Osteoblast (primary cell): ENCODE measurements around the gene EFNA1. TPM values are rescaled to one million over a fixed set of nuclear protein-coding genes. Genes with fewer than 3 reads are reported as not detected.
A peak's percentile ranks its signal among the peaks of the same experiment; 100 is the strongest.

Experiments used
- DNase-seq: peaks from one replicate; pipeline ENCODE4 v3.0.0; 2011; ENCODE audit warnings: low spot score, mixed read lengths; ENCODE audit not compliant: insufficient read length; ENCODE audit errors: missing footprints
- H2AFZ ChIP-seq: 2 replicates; pipeline ENCODE4 v1.6.0; 2011; ENCODE audit warnings: mild to moderate bottlenecking, low read length
- H3K27ac ChIP-seq: 2 replicates; pipeline ENCODE4 v1.5.1; 2011; ENCODE audit warnings: mild to moderate bottlenecking, low read depth, low read length, moderate library complexity
- H3K27me3 ChIP-seq: 2 replicates; pipeline ENCODE4 v1.6.0; 2012; ENCODE audit warnings: mild to moderate bottlenecking, control low read depth, inconsistent platforms, low read length, moderate library complexity; ENCODE audit not compliant: insufficient read depth
- H3K36me3 ChIP-seq: 2 replicates; pipeline ENCODE4 v1.5.1; 2011; ENCODE audit warnings: mild to moderate bottlenecking, low read length, control low read depth, moderate library complexity; ENCODE audit not compliant: insufficient read depth
- H3K4me1 ChIP-seq: 2 replicates; pipeline ENCODE4 v1.5.1; 2011; ENCODE audit warnings: mild to moderate bottlenecking, low read length, control low read depth, moderate library complexity; ENCODE audit not compliant: insufficient read depth
- H3K4me2 ChIP-seq: 2 replicates; pipeline ENCODE4 v1.6.0; 2011; ENCODE audit warnings: mild to moderate bottlenecking, low read length; ENCODE audit not compliant: insufficient read depth
- H3K4me3 ChIP-seq: fragments of 200-600 bp; sonication (generic); 3 replicates; pipeline ENCODE4 v1.5.1; 2012; ENCODE audit warnings: mild to moderate bottlenecking, low read length, inconsistent platforms; ENCODE audit not compliant: insufficient read depth
- H3K79me2 ChIP-seq: 2 replicates; pipeline ENCODE4 v1.6.0; 2012; ENCODE audit warnings: mild to moderate bottlenecking, low read length, control low read depth, inconsistent platforms; ENCODE audit not compliant: insufficient read depth
- H3K9me3 ChIP-seq: 2 replicates; pipeline ENCODE4 v1.5.1; 2011; ENCODE audit warnings: low read depth, low read length, control low read depth
- H4K20me1 ChIP-seq: 2 replicates; pipeline ENCODE4 v1.6.0; 2012; ENCODE audit warnings: mild to moderate bottlenecking, low read length, control low read depth; ENCODE audit not compliant: insufficient read depth
- small RNA-seq: library from RNA; depleted of rRNA; stranded (forward); fragments of <200 nt; gene quantifications from one replicate; pipeline ENCODE3, GENCODE V24; 2012
- total RNA-seq: library from RNA; depleted of rRNA; stranded (reverse); fragments of >200 nt; gene quantifications from 2 replicates; pipeline ENCODE4 v1.2.3, GENCODE V29; 2012
- TF ChIP-seq, protein P1 (sequence below): IDR thresholded peaks from 2 replicates; pipeline ENCODE4 v1.5.1; 2011; ENCODE audit warnings: mild to moderate bottlenecking, low read depth, low read length, moderate library complexity; ENCODE audit errors: extremely low read depth

The EFNA1 gene
- total RNA-seq, 1 donor: 0.36 TPM

DNA sequence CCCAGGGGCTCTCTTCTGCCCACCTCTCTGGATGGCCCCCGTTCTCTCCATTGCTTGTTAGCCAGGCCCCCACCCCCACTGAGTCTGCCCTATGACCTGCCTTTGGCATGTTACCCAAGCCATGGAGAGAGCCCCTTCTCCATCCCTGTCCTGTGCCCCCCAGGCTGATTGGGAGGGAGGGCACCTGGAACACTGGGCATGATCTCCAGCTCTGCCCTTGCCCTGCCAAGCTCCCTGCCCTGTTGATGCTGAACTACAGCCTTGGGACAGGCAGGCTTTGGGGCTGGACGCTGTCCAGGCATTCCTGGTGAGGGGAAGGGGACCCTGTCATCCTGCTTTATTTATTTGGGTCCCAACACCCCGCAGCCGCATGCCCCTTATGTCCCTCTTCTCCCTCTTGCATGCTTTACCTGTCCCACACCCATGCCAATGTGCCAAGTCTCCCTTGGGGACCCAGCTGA lies 56.7 kb downstream of the EFNA1 start:
- no peaks in the 10 kb centered on the region for H4K20me1 ChIP-seq
- no peak overlapping the region for H3K4me2 ChIP-seq
- no peaks in the 10 kb centered on the region for H3K36me3 ChIP-seq
- no peaks in the 10 kb centered on the region for H3K27me3 ChIP-seq
- no peaks in the 10 kb centered on the region for H3K79me2 ChIP-seq
- TF ChIP-seq, protein P1, sequence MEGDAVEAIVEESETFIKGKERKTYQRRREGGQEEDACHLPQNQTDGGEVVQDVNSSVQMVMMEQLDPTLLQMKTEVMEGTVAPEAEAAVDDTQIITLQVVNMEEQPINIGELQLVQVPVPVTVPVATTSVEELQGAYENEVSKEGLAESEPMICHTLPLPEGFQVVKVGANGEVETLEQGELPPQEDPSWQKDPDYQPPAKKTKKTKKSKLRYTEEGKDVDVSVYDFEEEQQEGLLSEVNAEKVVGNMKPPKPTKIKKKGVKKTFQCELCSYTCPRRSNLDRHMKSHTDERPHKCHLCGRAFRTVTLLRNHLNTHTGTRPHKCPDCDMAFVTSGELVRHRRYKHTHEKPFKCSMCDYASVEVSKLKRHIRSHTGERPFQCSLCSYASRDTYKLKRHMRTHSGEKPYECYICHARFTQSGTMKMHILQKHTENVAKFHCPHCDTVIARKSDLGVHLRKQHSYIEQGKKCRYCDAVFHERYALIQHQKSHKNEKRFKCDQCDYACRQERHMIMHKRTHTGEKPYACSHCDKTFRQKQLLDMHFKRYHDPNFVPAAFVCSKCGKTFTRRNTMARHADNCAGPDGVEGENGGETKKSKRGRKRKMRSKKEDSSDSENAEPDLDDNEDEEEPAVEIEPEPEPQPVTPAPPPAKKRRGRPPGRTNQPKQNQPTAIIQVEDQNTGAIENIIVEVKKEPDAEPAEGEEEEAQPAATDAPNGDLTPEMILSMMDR: no peak
- H3K27ac ChIP-seq: no peak overlapping the region
- H3K9me3 ChIP-seq: no peaks in the 10 kb centered on the region
- no peak overlapping the region for H2AFZ ChIP-seq
- H3K4me1 ChIP-seq: no peaks in the 10 kb centered on the region
- DNase-seq: peak; percentile 81
- H3K4me3 ChIP-seq: no peak overlapping the region

Small RNA genes lying within 50 kb of the gene (small RNA-seq; reads per million reads assigned to genes)
- gene HMGN2P18 (not detected), gene RF00019 (not detected)

Other genes with a start within 250 kb of the EFNA1 start
- gene PMVK, start 191.2 kb upstream of the EFNA1 start, total RNA-seq: 6.2 and 6.5 TPM in 2 replicates
- gene PBXIP1, start 171.8 kb upstream of the EFNA1 start, total RNA-seq: 90.1 and 92.8 TPM in 2 replicates
- gene PYGO2, start 166.1 kb upstream of the EFNA1 start, total RNA-seq: 12.1 and 18.5 TPM in 2 replicates
- gene SHC1, start 157.1 kb upstream of the EFNA1 start, total RNA-seq: 230 and 239 TPM in 2 replicates
- 23.2 and 23.3 TPM in 2 replicates for gene CKS1B, start 153.2 kb upstream of the EFNA1 start, total RNA-seq
- 17.1 and 20.6 TPM in 2 replicates for gene FLAD1, start 144.5 kb upstream of the EFNA1 start, total RNA-seq
- 0.88 TPM in 1 of 2 replicates, not detected in the other for gene LENEP, start 134.3 kb upstream of the EFNA1 start, total RNA-seq
- gene ZBTB7B, start 125.1 kb upstream of the EFNA1 start, total RNA-seq: 18.6 and 23.5 TPM in 2 replicates
- not detected in 2 replicates for gene DCST2, start 94.1 kb upstream of the EFNA1 start, total RNA-seq
- gene DCST1, start 94.1 kb upstream of the EFNA1 start, total RNA-seq: not detected in 2 replicates
- 89.0 and 101 TPM in 2 replicates for gene ADAM15, start 76.6 kb upstream of the EFNA1 start, total RNA-seq
- gene EFNA4, start 64.1 kb upstream of the EFNA1 start, total RNA-seq: 3.5 and 3.6 TPM in 2 replicates
- gene EFNA3, start 49.0 kb upstream of the EFNA1 start, total RNA-seq: 1.4 and 2.1 TPM in 2 replicates
- gene SLC50A1, start 8.0 kb downstream of the EFNA1 start, total RNA-seq: 34.5 and 38.0 TPM in 2 replicates
- 15.9 and 34.4 TPM in 2 replicates for gene DPM3, start 12.7 kb downstream of the EFNA1 start, total RNA-seq
- gene KRTCAP2, start 45.4 kb downstream of the EFNA1 start, total RNA-seq: 112 and 117 TPM in 2 replicates
- gene TRIM46, start 46.0 kb downstream of the EFNA1 start, total RNA-seq: 3.2 and 3.3 TPM in 2 replicates
- 61.9 and 66.6 TPM in 2 replicates for gene THBS3, start 80.0 kb downstream of the EFNA1 start, total RNA-seq
- gene MTX1, start 80.8 kb downstream of the EFNA1 start, total RNA-seq: 37.4 and 42.7 TPM in 2 replicates
- 6.5 and 7.7 TPM in 2 replicates for gene ENTREP3, start 127.6 kb downstream of the EFNA1 start, total RNA-seq
- gene SCAMP3, start 134.5 kb downstream of the EFNA1 start, total RNA-seq: 35.9 and 41.3 TPM in 2 replicates
- gene CLK2, start 145.6 kb downstream of the EFNA1 start, total RNA-seq: 17.4 and 19.7 TPM in 2 replicates
- gene HCN3, start 149.6 kb downstream of the EFNA1 start, total RNA-seq: 2.5 and 2.9 TPM in 2 replicates
- not detected in 2 replicates for gene PKLR, start 173.6 kb downstream of the EFNA1 start, total RNA-seq
- gene FDPS, start 181.0 kb downstream of the EFNA1 start, total RNA-seq: 191 and 216 TPM in 2 replicates
- 15.6 and 16.5 TPM in 2 replicates for gene RUSC1, start 193.0 kb downstream of the EFNA1 start, total RNA-seq